ENCODE measurements around the gene BAK1. TPM values are rescaled to one million over a fixed set of nuclear protein-coding genes. Genes with fewer than 3 reads are reported as not detected.

BAK1 gene
- total RNA-seq, 4 donors from 2014 or later, result 19.7 to 26.6 (median 22.2) TPM

GRCh38 chr6:33591424-33592032, 11.5 kb upstream of the BAK1 start:
- intact Hi-C loops (cut with DNase I; ENCODE audit: low total_unique reads), result no loop called here
- no peak for DNase-seq (ENCODE audit: low spot score in 2 of 2)
- WGBS, 2 donors, result 95 to 98% methylated on average over 9 of the region's 9 CpGs
- H3K4me3 ChIP-seq (ENCODE audit: low read depth, poor library complexity, severe bottlenecking), result no peak overlapping the region
- TF ChIP-seq CTCF (IDR thresholded peaks at IDR 0.05), result no peak
- no peak for TF ChIP-seq POLR2A (IDR thresholded peaks at IDR 0.05)

- no peak overlapping the region for H3K4me3 ChIP-seq (ENCODE audit: low read depth, poor library complexity, severe bottlenecking)
- TF ChIP-seq POLR2A (IDR thresholded peaks at IDR 0.05) (no peak), CTCF (IDR thresholded peaks at IDR 0.05) (no peak)
- DNase-seq (ENCODE audit: low spot score in 2 of 2), result no peak
- intact Hi-C loops (cut with DNase I; ENCODE audit: low total_unique reads), result no loop called here
- WGBS, 2 donors, result 49 to 54% methylated on average over 14 of the region's 15 CpGs
Observed at GRCh38 chr6:33590531-33591198, 10.6 kb upstream of the BAK1 start.

- intact Hi-C loops (cut with DNase I; ENCODE audit: low total_unique reads), result loop anchor here (5.0 kb wide), 1 partner anchor 112 kb away; no protein-coding TSS in a partner anchor
- DNase-seq (ENCODE audit: low spot score in 2 of 2), result no peak
- peak in 1 of 3 donors; percentile 40 for TF ChIP-seq CTCF (IDR thresholded peaks at IDR 0.05)
- TF ChIP-seq POLR2A (IDR thresholded peaks at IDR 0.05), result no peak
- WGBS, 2 donors, result 22 to 35% methylated on average over 9 of the region's 9 CpGs
- no peak overlapping the region for H3K4me3 ChIP-seq (ENCODE audit: low read depth, poor library complexity, severe bottlenecking)
Observed at GRCh38 chr6:33589731-33590530, 9.9 kb upstream of the BAK1 start.

- WGBS, 2 donors, result 55 to 72% methylated on average over 3 to 4 of the region's 4 CpGs
- H3K4me3 ChIP-seq (ENCODE audit: low read depth, poor library complexity, severe bottlenecking), result no peak overlapping the region
Observed at GRCh38 chr6:33589392-33589730, 9.3 kb upstream of the BAK1 start.

GRCh38 chr6:33588894-33589293, 8.8 kb upstream of the BAK1 start:
- no peak for DNase-seq (ENCODE audit: low spot score in 2 of 2)
- WGBS, 2 donors, result 92 to 100% methylated on average over 3 to 4 of the region's 4 CpGs
- no peak for TF ChIP-seq POLR2A (IDR thresholded peaks at IDR 0.05)
- no peak for TF ChIP-seq CTCF (IDR thresholded peaks at IDR 0.05)
- intact Hi-C loops (cut with DNase I; ENCODE audit: low total_unique reads), result loop anchor here (5.0 kb wide), 1 partner anchor 113 kb away; no protein-coding TSS in a partner anchor
- no peak overlapping the region for H3K4me3 ChIP-seq (ENCODE audit: low read depth, poor library complexity, severe bottlenecking)

More at GRCh38 chr6:33589392-33589730, 9.3 kb upstream of the BAK1 start:
- TF ChIP-seq POLR2A (IDR thresholded peaks at IDR 0.05) (no peak), CTCF (IDR thresholded peaks at IDR 0.05) (no peak)
- DNase-seq (ENCODE audit: low spot score in 2 of 2), result no peak
- intact Hi-C loops (cut with DNase I; ENCODE audit: low total_unique reads), result loop anchor here (5.0 kb wide), 1 partner anchor 113 kb away; no protein-coding TSS in a partner anchor

Data from lower leg skin (tissue), 4 donors.